Dermis lymphatic vessel endothelial cell (primary cell): ENCODE data around the gene DCC. TPM values are rescaled to one million over a fixed set of nuclear protein-coding genes. Genes with fewer than 3 reads are reported as not detected.

ENCODE experiments used
- total RNA-seq: library from RNA; depleted of rRNA; stranded (reverse); fragments of >200 nt; gene quantifications from 2 replicates; pipeline ENCODE4 v1.2.1, GENCODE V29; 2014

DCC gene
- under 0.01 TPM in 1 of 2 replicates, not detected in the other for total RNA-seq

DNA sequence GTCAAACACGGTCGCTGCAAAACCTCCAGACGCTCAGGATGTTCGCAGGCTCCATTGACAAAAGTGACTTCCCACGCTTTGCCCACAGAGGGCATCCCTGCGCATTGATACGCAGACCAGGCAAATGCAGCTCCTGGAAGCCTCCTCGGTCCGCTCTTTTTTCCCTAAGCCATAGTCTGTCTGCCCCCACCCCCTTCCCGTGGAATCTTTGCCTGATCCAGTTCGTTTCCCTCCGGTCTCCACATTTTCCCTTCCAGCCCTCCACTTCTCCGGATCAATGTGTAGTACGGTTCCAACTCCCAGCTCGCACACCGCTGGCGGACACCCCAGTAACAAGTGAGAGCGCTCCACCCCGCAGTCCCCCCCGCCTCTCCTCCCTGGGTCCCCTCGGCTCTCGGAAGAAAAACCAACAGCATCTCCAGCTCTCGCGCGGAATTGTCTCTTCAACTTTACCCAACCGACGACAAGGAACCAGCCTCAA lies at the start of gene DCC:
TSS of gene DCC (plus strand) at position 307 of the 481 bp plus-strand sequence. CDS start 591 bp downstream, outside the sequence.

